SK-N-SH treated with all-trans-retinoic acid at 6 μM for 48 hours (cell line): ENCODE measurements around the gene SH3TC1.

Experiments
- ATAC-seq: fragments of 200-7000 bp; cut with Tn5 transposase; 3 replicates; pipeline ENCODE4 v1.9.1; 2020; ENCODE audit warnings: mild to moderate bottlenecking, moderate library complexity
- ARNTL ChIP-seq: fragments of 450-650 bp; formaldehyde crosslinking; IDR thresholded peaks from 2 replicates; pipeline ENCODE4 v1.5.0; 2020; ENCODE audit warnings: low read depth, mild to moderate bottlenecking, moderate library complexity, borderline replicate concordance
- BACH2 ChIP-seq: fragments of 250-450 bp; sonication (Bioruptor Pico); IDR thresholded peaks from 2 replicates; pipeline ENCODE4 v1.9.0; 2021; ENCODE audit warnings: mild to moderate bottlenecking, borderline replicate concordance
- CREB5 ChIP-seq: fragments of 250-450 bp; sonication (Bioruptor Pico); IDR thresholded peaks from 2 replicates; pipeline ENCODE4 v1.5.1; 2020; ENCODE audit warnings: low read depth, mild to moderate bottlenecking, moderate library complexity
- CSDC2 ChIP-seq: fragments of 250-450 bp; sonication (Bioruptor Pico); IDR thresholded peaks from 2 replicates; pipeline ENCODE4 v1.5.0; 2020; ENCODE audit warnings: mild to moderate bottlenecking, moderate library complexity
- CSRNP3 ChIP-seq: fragments of 250-450 bp; sonication (Bioruptor Pico); IDR thresholded peaks from 2 replicates; pipeline ENCODE4 v1.5.1; 2021; ENCODE audit warnings: mild to moderate bottlenecking, moderate library complexity
- ESRRG ChIP-seq: fragments of 250-450 bp; sonication (Bioruptor Pico); IDR thresholded peaks from 2 replicates; pipeline ENCODE4 v1.6.1; 2021; ENCODE audit warnings: mild to moderate bottlenecking
- GLIS3 ChIP-seq: fragments of 250-450 bp; sonication (Bioruptor Pico); IDR thresholded peaks from 2 replicates; pipeline ENCODE4 v1.5.0; 2020; ENCODE audit warnings: mild to moderate bottlenecking, moderate library complexity
- OSR1 ChIP-seq: fragments of 250-450 bp; sonication (Bioruptor Pico); IDR thresholded peaks from 2 replicates; pipeline ENCODE4 v1.8.0; 2022; ENCODE audit warnings: moderate library complexity, mild to moderate bottlenecking, inconsistent platforms
- PATZ1 ChIP-seq: fragments of 250-450 bp; sonication (Bioruptor Pico); IDR thresholded peaks from 2 replicates; pipeline ENCODE4 v1.8.0; 2020; ENCODE audit warnings: mild to moderate bottlenecking, moderate library complexity, borderline replicate concordance
- PPARA ChIP-seq: fragments of 250-450 bp; sonication (Bioruptor Pico); IDR thresholded peaks from 2 replicates; pipeline ENCODE4 v1.5.0; 2020; ENCODE audit warnings: mild to moderate bottlenecking, borderline replicate concordance
- RARB ChIP-seq: fragments of 250-450 bp; sonication (Bioruptor Pico); IDR thresholded peaks from 2 replicates; pipeline ENCODE4 v1.8.0; 2021; ENCODE audit warnings: mild to moderate bottlenecking, moderate library complexity
- SNAI2 ChIP-seq: fragments of 250-450 bp; sonication (Bioruptor Pico); IDR thresholded peaks from 2 replicates; pipeline ENCODE4 v1.5.0; 2020; ENCODE audit warnings: mild to moderate bottlenecking, moderate library complexity
- TCF4 ChIP-seq: fragments of 250-450 bp; sonication (Bioruptor Pico); IDR thresholded peaks from 2 replicates; pipeline ENCODE4 v1.8.0; 2021; ENCODE audit warnings: mild to moderate bottlenecking, moderate library complexity, borderline replicate concordance
- TOX ChIP-seq: fragments of 250-450 bp; sonication (Bioruptor Pico); IDR thresholded peaks from 2 replicates; pipeline ENCODE4 v1.8.0; 2021; ENCODE audit warnings: mild to moderate bottlenecking, moderate library complexity, borderline replicate concordance
- TSHZ2 ChIP-seq: fragments of 250-450 bp; sonication (Bioruptor Pico); IDR thresholded peaks from 2 replicates; pipeline ENCODE4 v1.5.0; 2020; ENCODE audit warnings: mild to moderate bottlenecking, moderate library complexity
- ZFP3 ChIP-seq: fragments of 250-450 bp; sonication (Bioruptor Pico); IDR thresholded peaks from 2 replicates; pipeline ENCODE4 v1.5.0; 2020; ENCODE audit warnings: mild to moderate bottlenecking, moderate library complexity
- ZFP30 ChIP-seq: fragments of 450-650 bp; formaldehyde crosslinking; IDR thresholded peaks from 2 replicates; pipeline ENCODE4 v1.5.0; 2022; ENCODE audit warnings: mild to moderate bottlenecking, moderate library complexity
- ZNF565 ChIP-seq: fragments of 450-650 bp; formaldehyde crosslinking; conservative IDR thresholded peaks from 2 replicates; pipeline ENCODE4 v1.5.0; 2020; ENCODE audit warnings: low read depth, mild to moderate bottlenecking, moderate library complexity
- ZNF70 ChIP-seq: fragments of 450-650 bp; formaldehyde crosslinking; IDR thresholded peaks from 2 replicates; pipeline ENCODE4 v1.5.0; 2020; ENCODE audit warnings: mild to moderate bottlenecking, moderate library complexity
- ZNF8 ChIP-seq: fragments of 450-650 bp; formaldehyde crosslinking; IDR thresholded peaks from 2 replicates; pipeline ENCODE4 v1.5.0; 2020; ENCODE audit warnings: mild to moderate bottlenecking, moderate library complexity

Gene SH3TC1

GRCh38 chr4:8218371-8219031 lies 19.4 kb downstream of the SH3TC1 start:
- TF ChIP-seq SNAI2 (CRISPR knock-in tag) (no peak), ZFP3 (no peak), ESRRG (no peak), PATZ1 (CRISPR knock-in tag) (no peak), OSR1 (CRISPR knock-in tag) (no peak), GLIS3 (CRISPR knock-in tag) (no peak), CSRNP3 (CRISPR knock-in tag) (no peak), ZNF70 (CRISPR knock-in tag) (no peak), TCF4 (no peak), TOX (CRISPR knock-in tag) (no peak), PPARA (no peak), CREB5 (no peak), ZNF565 (no peak), ZNF8 (no peak), ARNTL (CRISPR knock-in tag) (no peak), BACH2 (CRISPR knock-in tag) (no peak), TSHZ2 (CRISPR knock-in tag) (no peak)
- ATAC-seq: no peak

GRCh38 chr4:8219236-8219635 lies 20.1 kb downstream of the SH3TC1 start:
- no peak for ATAC-seq
- TF ChIP-seq PPARA (no peak), BACH2 (CRISPR knock-in tag) (no peak), ZFP30 (CRISPR knock-in tag) (no peak), ZNF70 (CRISPR knock-in tag) (no peak), ZNF8 (no peak), TCF4 (no peak), TOX (CRISPR knock-in tag) (no peak), CSRNP3 (CRISPR knock-in tag) (no peak), SNAI2 (CRISPR knock-in tag) (no peak), ESRRG (no peak), RARB (CRISPR knock-in tag) (no peak), PATZ1 (CRISPR knock-in tag) (no peak), CSDC2 (CRISPR knock-in tag) (no peak), CREB5 (no peak), ARNTL (CRISPR knock-in tag) (no peak)
